CD4-positive, alpha-beta T cell (primary cell): ENCODE measurements around the gene DCTN4. TPM values are rescaled to one million over a fixed set of nuclear protein-coding genes. Genes with fewer than 3 reads are reported as not detected.

Experiments
- ATAC-seq: fragments of 200-7000 bp; cut with Tn5 transposase; one replicate; pipeline ENCODE4 v1.10.0; 2022; ENCODE audit warnings: mild to moderate bottlenecking; ENCODE audit not compliant: poor library complexity
- CTCF ChIA-PET: fragments of 350-600 bp; sonication (Branson Sonifier 250); formaldehyde crosslinking; loops from one replicate; lab custom pipeline; 2021; ENCODE audit warnings: antibody characterized with exemption, inconsistent platforms; lab: Charles Lee
- POLR2A ChIA-PET: fragments of 350-600 bp; sonication (Branson Sonifier 250); formaldehyde crosslinking; loops from one replicate; lab custom pipeline; 2021; ENCODE audit warnings: antibody characterized with exemption, inconsistent platforms; lab: Charles Lee
- DNase-seq, 14 experiments: peaks; one replicate each; pipeline ENCODE4 v3.0.0-alpha.2; 2013 to 2020; ENCODE audit warnings: mixed read lengths in 2 of 14
- H3K27ac ChIP-seq, 2 donors: one replicate each; pipeline versions ENCODE4 v1.5.1 to v1.7.0; 2013; ENCODE audit warnings: low read length in 2 of 2, low read depth in 1 of 2, mild to moderate bottlenecking in 1 of 2
- H3K27me3 ChIP-seq, 2 experiments: 1 replicate in 1 of 2; 2 replicates in 1 of 2; pipeline versions ENCODE4 v1.6.1 to v1.7.0; 2013; ENCODE audit warnings: low read length in 2 of 2, control low read depth in 1 of 2, mild to moderate bottlenecking in 1 of 2, moderate library complexity in 1 of 2; ENCODE audit not compliant: insufficient read depth in 2 of 2, control insufficient read depth in 1 of 2
- H3K36me3 ChIP-seq: one replicate; pipeline ENCODE4 v1.6.1; 2013; ENCODE audit warnings: low read length, control low read depth; ENCODE audit not compliant: insufficient read depth
- H3K4me1 ChIP-seq: one replicate; pipeline ENCODE4 v1.6.1; 2013; ENCODE audit warnings: low read length, control low read depth; ENCODE audit not compliant: insufficient read depth
- H3K4me3 ChIP-seq: one replicate; pipeline ENCODE4 v1.5.1; 2013; ENCODE audit warnings: mild to moderate bottlenecking, low read length, moderate library complexity
- H3K9me3 ChIP-seq, 2 experiments: 1 replicate in 1 of 2; 2 replicates in 1 of 2; pipeline versions ENCODE4 v1.6.1 to v1.7.0; 2013; ENCODE audit warnings: low read length in 2 of 2, mild to moderate bottlenecking in 2 of 2, control low read depth in 1 of 2, moderate library complexity in 1 of 2; ENCODE audit not compliant: control insufficient read depth in 1 of 2, insufficient read depth in 1 of 2
- H3K27ac Mint-ChIP-seq: one replicate; pipeline ENCODE4 v1.8.0; 2020; ENCODE audit warnings: mixed read lengths
- H3K27me3 Mint-ChIP-seq: one replicate; pipeline ENCODE4 v1.8.0; 2021; ENCODE audit warnings: mixed read lengths
- H3K36me3 Mint-ChIP-seq: one replicate; pipeline ENCODE4 v1.8.0; 2021; ENCODE audit warnings: low read depth, mixed read lengths
- H3K4me1 Mint-ChIP-seq: one replicate; pipeline ENCODE4 v1.8.0; 2021; ENCODE audit warnings: low read depth, mixed read lengths
- H3K4me3 Mint-ChIP-seq: one replicate; pipeline ENCODE4 v1.8.0; 2020; ENCODE audit warnings: mild to moderate bottlenecking, mixed read lengths
- H3K9me3 Mint-ChIP-seq: one replicate; pipeline ENCODE4 v1.8.0; 2020; ENCODE audit warnings: mixed read lengths
- intact Hi-C, 2 experiments: fragments of 100-400 bp; cut with DNase I in 1 of 2; cut with micrococcal nuclease in 1 of 2; formaldehyde crosslinking; loops; one replicate each; pipeline versions ENCODE4 v1.15.1 to v1.9.0; 2023 to 2025; cut with DNase I, micrococcal nuclease
- total RNA-seq, 174 experiments: library from RNA in 2 of 174; stranded (reverse) in 2 of 174; gene quantifications; one replicate each; pipeline ENCODE4 v1.2.3 and lab custom pipeline; 2021 to 2026
- TF ChIP-seq, protein P1 (sequence below): fragments of 200-600 bp; IDR thresholded peaks from one replicate; pipeline ENCODE4 v1.8.0; 2022; ENCODE audit warnings: antibody characterized with exemption, mild to moderate bottlenecking

Gene DCTN4
- total RNA-seq, 2 experiments from 2014 or later = 81.2 to 84.4 TPM

DNA sequence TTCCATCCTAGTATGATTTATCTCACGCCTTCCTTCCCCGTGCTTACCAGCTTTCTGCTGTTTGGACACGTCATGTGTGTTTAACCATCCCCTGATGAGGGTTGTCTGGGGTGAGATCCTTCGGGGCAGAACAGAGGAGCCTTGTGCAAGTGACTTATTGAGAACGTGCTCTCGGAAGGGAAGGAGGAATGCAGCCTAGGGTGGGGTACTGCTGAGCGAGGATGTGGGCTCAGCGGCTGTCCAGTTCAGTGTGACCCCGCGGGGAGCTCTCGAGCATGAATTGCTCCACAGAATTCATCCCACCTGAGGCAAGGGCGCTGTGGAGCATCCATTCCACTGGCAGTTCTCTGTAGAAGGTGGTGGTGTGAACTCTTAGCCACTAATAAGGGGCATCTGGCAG lies 93.8 kb downstream of the DCTN4 start:
- Mint-ChIP-seq H3K27me3 (peaks cover 9% of the 10 kb centered on the region), H3K36me3 (no peaks in the 10 kb centered on the region), H3K9me3 (no peaks in the 10 kb centered on the region), H3K4me1 (no peaks in the 10 kb centered on the region), H3K4me3 (no peak overlapping the region), H3K27ac (no peak overlapping the region)
- CTCF ChIA-PET = interaction anchor here (1.0 kb wide), 1 partner anchor 9 kb away, joined by 3 read pairs; no protein-coding TSS in a partner anchor
- Histone ChIP-seq H3K4me3 (no peak overlapping the region), H3K27ac (no peak overlapping the region), H3K9me3 (no peaks in the 10 kb centered on the region), H3K4me1 (no peaks in the 10 kb centered on the region), H3K36me3 (no peaks in the 10 kb centered on the region), H3K27me3 (peaks cover 3 to 10% of the 10 kb centered on the region in 2 experiments)
- intact Hi-C loops = no loop called here
- ATAC-seq = no peak
- TF ChIP-seq, protein P1, sequence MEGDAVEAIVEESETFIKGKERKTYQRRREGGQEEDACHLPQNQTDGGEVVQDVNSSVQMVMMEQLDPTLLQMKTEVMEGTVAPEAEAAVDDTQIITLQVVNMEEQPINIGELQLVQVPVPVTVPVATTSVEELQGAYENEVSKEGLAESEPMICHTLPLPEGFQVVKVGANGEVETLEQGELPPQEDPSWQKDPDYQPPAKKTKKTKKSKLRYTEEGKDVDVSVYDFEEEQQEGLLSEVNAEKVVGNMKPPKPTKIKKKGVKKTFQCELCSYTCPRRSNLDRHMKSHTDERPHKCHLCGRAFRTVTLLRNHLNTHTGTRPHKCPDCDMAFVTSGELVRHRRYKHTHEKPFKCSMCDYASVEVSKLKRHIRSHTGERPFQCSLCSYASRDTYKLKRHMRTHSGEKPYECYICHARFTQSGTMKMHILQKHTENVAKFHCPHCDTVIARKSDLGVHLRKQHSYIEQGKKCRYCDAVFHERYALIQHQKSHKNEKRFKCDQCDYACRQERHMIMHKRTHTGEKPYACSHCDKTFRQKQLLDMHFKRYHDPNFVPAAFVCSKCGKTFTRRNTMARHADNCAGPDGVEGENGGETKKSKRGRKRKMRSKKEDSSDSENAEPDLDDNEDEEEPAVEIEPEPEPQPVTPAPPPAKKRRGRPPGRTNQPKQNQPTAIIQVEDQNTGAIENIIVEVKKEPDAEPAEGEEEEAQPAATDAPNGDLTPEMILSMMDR = no peak
- POLR2A ChIA-PET = no interaction called here
- DNase-seq = no peak

DNA sequence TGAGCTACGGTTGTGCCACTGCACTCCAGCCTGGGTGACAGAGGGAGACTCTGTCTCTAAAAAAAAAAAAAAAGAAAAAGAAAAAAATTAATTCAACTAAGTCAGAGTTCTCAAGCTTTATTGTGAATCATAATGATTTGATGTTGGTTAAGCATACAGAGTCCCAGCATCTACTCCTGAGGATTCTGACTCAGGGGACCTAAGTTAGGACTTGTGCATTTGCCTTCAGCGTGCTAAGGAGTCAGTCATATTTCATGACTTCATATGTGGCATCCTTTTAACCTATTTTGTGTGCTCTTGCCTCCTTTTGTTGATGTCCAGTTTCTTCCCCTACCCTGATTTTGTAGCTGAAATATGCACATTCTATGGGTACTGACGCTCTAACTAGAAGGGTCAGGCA lies 94.9 kb downstream of the DCTN4 start:
- no peaks in the 10 kb centered on the region for H3K4me1 ChIP-seq
- H3K27me3 ChIP-seq = peaks cover 0 to 8% of the 10 kb centered on the region in 2 experiments
- Mint-ChIP-seq H3K4me1 (no peaks in the 10 kb centered on the region), H3K4me3 (no peak overlapping the region), H3K27me3 (peaks cover 6% of the 10 kb centered on the region), H3K27ac (no peak overlapping the region), H3K36me3 (no peaks in the 10 kb centered on the region), H3K9me3 (no peaks in the 10 kb centered on the region)
- ChIA-PET CTCF (no interaction called here), POLR2A (no interaction called here)
- no peaks in the 10 kb centered on the region for H3K36me3 ChIP-seq
- TF ChIP-seq, protein P1 = no peak
- DNase-seq (no peak), ATAC-seq (no peak)
- H3K27ac ChIP-seq = no peak overlapping the region
- intact Hi-C loops = no loop called here
- H3K4me3 ChIP-seq = no peak overlapping the region
- no peaks in the 10 kb centered on the region for H3K9me3 ChIP-seq

DNA sequence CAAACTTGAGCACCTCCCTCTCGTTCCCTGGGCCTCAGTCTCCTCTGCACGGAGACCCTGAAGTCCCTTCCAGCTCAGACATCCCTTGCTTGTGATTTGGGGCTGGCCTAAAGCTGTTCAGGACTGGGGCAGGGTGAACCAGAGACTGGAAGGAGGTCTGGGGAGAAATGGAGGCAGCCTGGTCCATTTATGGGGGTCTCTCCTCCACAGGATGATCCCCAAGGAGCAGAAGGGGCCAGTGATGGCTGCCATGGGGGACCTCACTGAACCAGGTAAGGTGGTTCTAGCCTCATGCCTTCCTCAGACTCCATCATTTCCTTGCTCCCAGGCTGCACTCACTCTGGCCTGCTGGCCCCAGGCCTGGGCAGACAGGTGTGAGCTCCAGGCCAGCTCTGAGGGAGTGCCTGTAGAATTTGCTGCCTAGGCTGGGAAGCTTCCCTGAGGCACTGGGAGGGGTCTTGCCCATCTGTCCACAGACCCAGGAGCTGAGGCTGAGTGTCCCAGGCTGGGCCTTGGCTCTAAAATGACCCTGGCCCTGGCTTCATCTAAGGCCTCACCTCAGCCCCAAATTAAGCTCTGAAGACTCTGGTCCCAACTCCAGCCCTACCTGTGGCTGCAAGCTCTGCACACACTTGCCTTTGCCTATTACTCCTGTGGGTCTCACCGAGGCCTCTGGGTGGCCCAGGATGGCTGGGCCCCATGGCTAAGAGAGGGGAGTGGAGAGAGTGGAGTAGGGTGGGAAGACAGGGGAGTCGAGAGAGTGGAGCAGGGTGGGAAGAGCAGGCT lies 95.9 kb downstream of the DCTN4 start:
- Histone ChIP-seq H3K36me3 (no peaks in the 10 kb centered on the region), H3K27ac (no peak overlapping the region), H3K4me3 (no peak overlapping the region), H3K27me3 (peaks cover 0 to 5% of the 10 kb centered on the region in 2 experiments), H3K9me3 (no peaks in the 10 kb centered on the region), H3K4me1 (no peaks in the 10 kb centered on the region)
- intact Hi-C loops = no loop called here
- H3K9me3 Mint-ChIP-seq = no peaks in the 10 kb centered on the region
- TF ChIP-seq, protein P1 = no peak
- ChIA-PET POLR2A (no interaction called here), CTCF (no interaction called here)
- H3K4me3 Mint-ChIP-seq = no peak overlapping the region
- peaks cover 6% of the 10 kb centered on the region for H3K27me3 Mint-ChIP-seq
- DNase-seq = no peak
- no peak for ATAC-seq
- H3K4me1 Mint-ChIP-seq = no peaks in the 10 kb centered on the region
- no peak overlapping the region for H3K27ac Mint-ChIP-seq
- no peaks in the 10 kb centered on the region for H3K36me3 Mint-ChIP-seq
